ENCODE measurements around the gene MLEC.
A peak's percentile ranks its signal among the peaks of the same experiment; 100 is the strongest.

Gene MLEC

GRCh38 chr12:120713861-120714482 is 27.0 kb downstream of the MLEC start:
- Histone ChIP-seq H3K9me3 (ENCODE audit: severe bottlenecking) (no peaks in the 10 kb centered on the region), H3K4me3 (ENCODE audit: severe bottlenecking) (no peak overlapping the region), H3K4me1 (ENCODE audit: insufficient read depth, poor library complexity, severe bottlenecking) (no peaks in the 10 kb centered on the region), H3K36me3 (ENCODE audit: low read depth) (peaks cover 65% of the 10 kb centered on the region), H3K27me3 (ENCODE audit: insufficient read depth, poor library complexity, severe bottlenecking) (no peaks in the 10 kb centered on the region), H3K27ac (ENCODE audit: poor library complexity, severe bottlenecking) (no peak overlapping the region)
- TF ChIP-seq CTCF (IDR thresholded peaks at IDR 0.05; ENCODE audit: poor library complexity, severe bottlenecking): peak; percentile 88
- ATAC-seq (ENCODE audit: low read depth) (peak; percentile 53), DNase-seq (ENCODE audit: low spot score) (no peak)

- Histone ChIP-seq H3K9me3 (ENCODE audit: severe bottlenecking) (no peaks in the 10 kb centered on the region), H3K4me1 (ENCODE audit: insufficient read depth, poor library complexity, severe bottlenecking) (no peaks in the 10 kb centered on the region), H3K27me3 (ENCODE audit: insufficient read depth, poor library complexity, severe bottlenecking) (no peaks in the 10 kb centered on the region), H3K36me3 (ENCODE audit: low read depth) (peaks cover 93% of the 10 kb centered on the region), H3K27ac (ENCODE audit: poor library complexity, severe bottlenecking) (no peak overlapping the region), H3K4me3 (ENCODE audit: severe bottlenecking) (no peak overlapping the region)
- no peak for DNase-seq (ENCODE audit: low spot score)
- no peak for ATAC-seq (ENCODE audit: low read depth)
- TF ChIP-seq CTCF (IDR thresholded peaks at IDR 0.05; ENCODE audit: poor library complexity, severe bottlenecking): no peak
Measured at GRCh38 chr12:120718055-120718454, 31.1 kb downstream of the MLEC start.

GRCh38 chr12:120719072-120719471 is 32.1 kb downstream of the MLEC start:
- TF ChIP-seq CTCF (IDR thresholded peaks at IDR 0.05; ENCODE audit: poor library complexity, severe bottlenecking): no peak
- no peaks in the 10 kb centered on the region for H3K4me1 ChIP-seq (ENCODE audit: insufficient read depth, poor library complexity, severe bottlenecking)
- H3K9me3 ChIP-seq (ENCODE audit: severe bottlenecking): no peaks in the 10 kb centered on the region
- H3K36me3 ChIP-seq (ENCODE audit: low read depth): peaks cover 90% of the 10 kb centered on the region
- H3K27ac ChIP-seq (ENCODE audit: poor library complexity, severe bottlenecking): no peak overlapping the region
- H3K4me3 ChIP-seq (ENCODE audit: severe bottlenecking): no peak overlapping the region
- ATAC-seq (ENCODE audit: low read depth) (no peak), DNase-seq (ENCODE audit: low spot score) (no peak)
- H3K27me3 ChIP-seq (ENCODE audit: insufficient read depth, poor library complexity, severe bottlenecking): no peaks in the 10 kb centered on the region

GRCh38 chr12:120719496-120720233 is 32.7 kb downstream of the MLEC start:
- no peak overlapping the region for H3K27ac ChIP-seq (ENCODE audit: poor library complexity, severe bottlenecking)
- H3K4me3 ChIP-seq (ENCODE audit: severe bottlenecking): no peak overlapping the region
- H3K9me3 ChIP-seq (ENCODE audit: severe bottlenecking): no peaks in the 10 kb centered on the region
- H3K36me3 ChIP-seq (ENCODE audit: low read depth): peaks cover 88% of the 10 kb centered on the region
- no peak for DNase-seq (ENCODE audit: low spot score)
- no peaks in the 10 kb centered on the region for H3K4me1 ChIP-seq (ENCODE audit: insufficient read depth, poor library complexity, severe bottlenecking)
- ATAC-seq (ENCODE audit: low read depth): no peak
- no peak for TF ChIP-seq CTCF (IDR thresholded peaks at IDR 0.05; ENCODE audit: poor library complexity, severe bottlenecking)
- no peaks in the 10 kb centered on the region for H3K27me3 ChIP-seq (ENCODE audit: insufficient read depth, poor library complexity, severe bottlenecking)
